Activated B cell treated with CpG ODN at 0.5 μM for 24 hours (primary cell): ENCODE results near the gene RPL22L1. TPM values are rescaled to one million over a fixed set of nuclear protein-coding genes. Genes with fewer than 3 reads are reported as not detected.

Source experiments
- ATAC-seq: fragments of 200-7000 bp; cut with Tn5 transposase; one replicate; pipeline ENCODE4 v1.10.0; 2021; ENCODE audit warnings: low read depth, mild to moderate bottlenecking, moderate library complexity
- CTCF ChIA-PET: fragments of 350-600 bp; sonication (Branson Sonifier 250); formaldehyde crosslinking; loops from one replicate; lab custom pipeline; 2021; ENCODE audit warnings: antibody characterized with exemption; lab: Charles Lee
- POLR2A ChIA-PET: fragments of 350-600 bp; sonication (Branson Sonifier 250); formaldehyde crosslinking; loops from one replicate; lab custom pipeline; 2021; ENCODE audit warnings: antibody characterized with exemption; lab: Charles Lee
- DNase-seq: peaks from one replicate; pipeline ENCODE4 v3.0.0; 2022
- H3K27ac Mint-ChIP-seq: one replicate; pipeline ENCODE4 v1.8.0; 2020; ENCODE audit warnings: mixed read lengths
- H3K27me3 Mint-ChIP-seq: one replicate; pipeline ENCODE4 v1.8.0; 2021; ENCODE audit warnings: mixed read lengths
- H3K36me3 Mint-ChIP-seq: one replicate; pipeline ENCODE4 v1.8.0; 2021; ENCODE audit warnings: low read depth, mixed read lengths
- H3K4me1 Mint-ChIP-seq: one replicate; pipeline ENCODE4 v1.8.0; 2021; ENCODE audit warnings: mixed read lengths
- H3K4me3 Mint-ChIP-seq: one replicate; pipeline ENCODE4 v1.8.0; 2020; ENCODE audit warnings: mild to moderate bottlenecking, mixed read lengths
- H3K9me3 Mint-ChIP-seq: one replicate; pipeline ENCODE4 v1.8.0; 2020; ENCODE audit warnings: mixed read lengths
- intact Hi-C: fragments of 100-400 bp; cut with micrococcal nuclease; formaldehyde crosslinking; loops from one replicate; pipeline ENCODE4 v1.15.1; 2024
- total RNA-seq: library from RNA; stranded (reverse); gene quantifications from 2 replicates; pipeline ENCODE4 v1.2.3, GENCODE V29; 2022
- TF ChIP-seq, protein P1 (sequence below): fragments of 200-600 bp; IDR thresholded peaks from one replicate; pipeline ENCODE4 v1.8.0; 2022; ENCODE audit warnings: antibody characterized with exemption, mild to moderate bottlenecking

RPL22L1 gene
- total RNA-seq, 1 donor from 2014 or later = 109 TPM

DNA sequence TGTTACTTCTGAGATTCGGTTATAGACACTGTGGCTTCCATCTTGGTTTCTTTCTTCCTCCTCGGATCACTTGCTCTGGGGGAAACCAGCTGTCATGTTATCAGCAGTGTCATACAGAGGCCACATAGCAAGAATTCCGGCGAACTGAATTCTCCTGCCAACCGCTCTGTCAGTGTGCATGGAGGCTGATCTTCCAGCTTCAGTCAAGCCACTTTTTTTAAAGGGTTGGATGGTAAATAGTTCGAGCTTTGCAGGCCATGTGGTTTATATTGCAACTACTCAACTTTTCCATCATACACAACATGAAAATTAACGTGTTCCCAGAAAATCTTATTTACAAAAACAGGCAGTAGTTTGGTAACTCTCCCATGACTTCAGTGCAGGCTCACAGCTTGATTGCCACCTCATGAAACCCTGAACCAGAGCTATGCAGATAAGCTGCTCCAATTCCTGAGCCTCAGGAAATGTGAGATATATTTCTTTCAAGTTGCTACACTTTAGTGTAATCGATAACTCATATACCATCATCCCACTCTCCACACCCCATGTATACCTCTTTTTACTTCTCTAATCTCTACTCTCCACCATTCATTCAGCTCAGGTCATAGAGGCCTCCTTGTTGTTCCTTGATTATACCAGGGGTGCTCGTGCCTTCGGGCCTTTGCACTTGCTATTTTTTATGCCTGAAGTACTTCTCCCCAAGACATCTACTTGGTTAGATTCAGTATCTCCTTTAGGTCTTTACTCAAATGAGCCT is 7.2 kb downstream of the RPL22L1 start:
- H3K36me3 Mint-ChIP-seq = peaks cover 44% of the 10 kb centered on the region
- H3K9me3 Mint-ChIP-seq = no peaks in the 10 kb centered on the region
- no peak overlapping the region for H3K4me3 Mint-ChIP-seq
- H3K27me3 Mint-ChIP-seq = no peaks in the 10 kb centered on the region
- ChIA-PET POLR2A (interaction anchor here (0.6 kb wide), 1 partner anchor 48 kb away, joined by 3 read pairs; no protein-coding TSS in a partner anchor), CTCF (interaction anchor here (0.9 kb wide), 1 partner anchor 52 kb away, joined by 5 read pairs; no protein-coding TSS in a partner anchor)
- H3K4me1 Mint-ChIP-seq = peaks cover 16% of the 10 kb centered on the region
- TF ChIP-seq, protein P1, sequence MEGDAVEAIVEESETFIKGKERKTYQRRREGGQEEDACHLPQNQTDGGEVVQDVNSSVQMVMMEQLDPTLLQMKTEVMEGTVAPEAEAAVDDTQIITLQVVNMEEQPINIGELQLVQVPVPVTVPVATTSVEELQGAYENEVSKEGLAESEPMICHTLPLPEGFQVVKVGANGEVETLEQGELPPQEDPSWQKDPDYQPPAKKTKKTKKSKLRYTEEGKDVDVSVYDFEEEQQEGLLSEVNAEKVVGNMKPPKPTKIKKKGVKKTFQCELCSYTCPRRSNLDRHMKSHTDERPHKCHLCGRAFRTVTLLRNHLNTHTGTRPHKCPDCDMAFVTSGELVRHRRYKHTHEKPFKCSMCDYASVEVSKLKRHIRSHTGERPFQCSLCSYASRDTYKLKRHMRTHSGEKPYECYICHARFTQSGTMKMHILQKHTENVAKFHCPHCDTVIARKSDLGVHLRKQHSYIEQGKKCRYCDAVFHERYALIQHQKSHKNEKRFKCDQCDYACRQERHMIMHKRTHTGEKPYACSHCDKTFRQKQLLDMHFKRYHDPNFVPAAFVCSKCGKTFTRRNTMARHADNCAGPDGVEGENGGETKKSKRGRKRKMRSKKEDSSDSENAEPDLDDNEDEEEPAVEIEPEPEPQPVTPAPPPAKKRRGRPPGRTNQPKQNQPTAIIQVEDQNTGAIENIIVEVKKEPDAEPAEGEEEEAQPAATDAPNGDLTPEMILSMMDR = no peak
- DNase-seq (no peak), ATAC-seq (no peak)
- peak overlapping the region; percentile 55 for H3K27ac Mint-ChIP-seq
- intact Hi-C loops = no loop called here

DNA sequence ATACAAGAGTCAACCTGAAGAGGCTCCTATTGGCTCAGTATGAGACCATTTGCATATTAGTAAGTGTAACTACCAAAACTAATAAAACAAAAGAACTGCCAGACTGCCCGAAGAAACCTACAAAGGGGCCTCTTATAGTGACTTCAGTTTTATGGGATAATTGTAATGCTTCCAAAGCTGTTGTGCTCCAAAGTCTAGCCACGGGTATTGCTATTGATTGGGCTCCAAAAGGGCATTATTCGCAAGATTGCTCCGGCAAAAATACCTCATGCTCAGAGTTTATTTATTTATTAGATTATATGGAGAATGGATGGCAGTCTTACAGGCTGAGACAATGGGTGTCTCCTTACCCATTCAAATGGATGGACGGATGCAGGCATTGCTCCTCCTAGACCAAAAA is 11.4 kb downstream of the RPL22L1 start:
- ATAC-seq (no peak), DNase-seq (no peak)
- no peak overlapping the region for H3K27ac Mint-ChIP-seq
- peaks cover 4% of the 10 kb centered on the region for H3K36me3 Mint-ChIP-seq
- no peaks in the 10 kb centered on the region for H3K4me1 Mint-ChIP-seq
- H3K27me3 Mint-ChIP-seq = peaks cover 2% of the 10 kb centered on the region
- H3K9me3 Mint-ChIP-seq = no peaks in the 10 kb centered on the region
- no peak overlapping the region for H3K4me3 Mint-ChIP-seq
- TF ChIP-seq, protein P1 = no peak
- POLR2A ChIA-PET = no interaction called here
- intact Hi-C loops = no loop called here
- CTCF ChIA-PET = no interaction called here

- no peak overlapping the region for H3K4me3 Mint-ChIP-seq
- TF ChIP-seq, protein P1 = no peak
- ChIA-PET CTCF (no interaction called here), POLR2A (no interaction called here)
- intact Hi-C loops = no loop called here
- no peaks in the 10 kb centered on the region for H3K4me1 Mint-ChIP-seq
- no peaks in the 10 kb centered on the region for H3K36me3 Mint-ChIP-seq
- no peak for ATAC-seq
- H3K9me3 Mint-ChIP-seq = no peaks in the 10 kb centered on the region
- peaks cover 9% of the 10 kb centered on the region for H3K27me3 Mint-ChIP-seq
- DNase-seq = no peak
- no peak overlapping the region for H3K27ac Mint-ChIP-seq
These were observed 17.7 kb downstream of the RPL22L1 start for GRCh38 chr3:170852324-170852723.

- peaks cover 8% of the 10 kb centered on the region for H3K27me3 Mint-ChIP-seq
- H3K36me3 Mint-ChIP-seq = no peaks in the 10 kb centered on the region
- ChIA-PET POLR2A (interaction anchor here (1.7 kb wide), 1 partner anchor 16 kb away, joined by 5 read pairs; no protein-coding TSS in a partner anchor), CTCF (interaction anchor here (0.6 to 0.7 kb wide), 3 partner anchors 9 to 430 kb away, joined by 3 read pairs; partner anchors contain the start of gene CLDN11)
- TF ChIP-seq, protein P1 = no peak
- H3K4me1 Mint-ChIP-seq = no peaks in the 10 kb centered on the region
- no peak overlapping the region for H3K4me3 Mint-ChIP-seq
- H3K9me3 Mint-ChIP-seq = peaks cover 4% of the 10 kb centered on the region
- DNase-seq (no peak), ATAC-seq (no peak)
- intact Hi-C loops = loop anchor here (1.0 kb wide), 1 partner anchor 434 kb away; no protein-coding TSS in a partner anchor
- H3K27ac Mint-ChIP-seq = no peak overlapping the region
These were observed 21.6 kb downstream of the RPL22L1 start for GRCh38 chr3:170848292-170848917.

DNA sequence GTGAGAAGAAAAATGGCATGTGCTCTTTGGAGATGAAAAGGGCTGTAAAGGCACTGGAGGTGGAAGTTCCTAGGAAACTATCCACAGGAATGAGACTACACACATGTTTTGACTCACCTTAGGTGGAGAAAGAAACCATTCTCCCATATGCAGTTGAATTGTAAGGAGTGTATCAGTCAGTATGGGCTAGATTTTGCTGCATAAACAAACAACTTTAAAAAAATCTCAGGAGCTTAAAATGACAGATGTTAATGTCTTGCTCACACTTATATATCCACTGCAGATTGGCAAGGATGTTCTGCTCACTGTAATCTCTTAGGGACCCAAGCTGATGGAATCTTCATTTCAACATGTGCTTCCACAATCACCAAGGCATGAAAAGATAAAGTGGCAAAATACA is 25.6 kb downstream of the RPL22L1 start:
- ATAC-seq (no peak), DNase-seq (no peak)
- intact Hi-C loops = no loop called here
- H3K27ac Mint-ChIP-seq = no peak overlapping the region
- POLR2A ChIA-PET = no interaction called here
- peaks cover 4% of the 10 kb centered on the region for H3K9me3 Mint-ChIP-seq
- H3K4me3 Mint-ChIP-seq = no peak overlapping the region
- TF ChIP-seq, protein P1 = no peak
- H3K27me3 Mint-ChIP-seq = peaks cover 14% of the 10 kb centered on the region
- H3K4me1 Mint-ChIP-seq = no peaks in the 10 kb centered on the region
- CTCF ChIA-PET = no interaction called here
- H3K36me3 Mint-ChIP-seq = no peaks in the 10 kb centered on the region
